IMR-90 (cell line): Measurements from ENCODE around the gene ACTR2. TPM values are rescaled to one million over a fixed set of nuclear protein-coding genes. Genes with fewer than 3 reads are reported as not detected.
A peak's percentile ranks its signal among the peaks of the same experiment; 100 is the strongest.

Source experiments
- ATAC-seq: fragments of 200-7000 bp; cut with Tn5 transposase; 2 replicates; pipeline ENCODE4 v1.9.1; 2020; ENCODE audit warnings: low read depth, mild to moderate bottlenecking, moderate library complexity
- BruUV-seq: library from RNA; stranded (reverse); fragments of 400-500 nt; replicated peaks from 2 replicates; lab custom pipeline; 2021; lab: Mats Ljungman, UMichigan
- CTCF ChIA-PET: fragments of 300-600 bp; formaldehyde crosslinking; extraction: SDS; loops from one replicate; lab custom pipeline; 2021; ENCODE audit warnings: antibody characterized with exemption; lab: Yijun Ruan, JAX
- POLR2A ChIA-PET: fragments of 300-600 bp; sonication (Branson Sonifier 250); formaldehyde crosslinking; loops from one replicate; lab custom pipeline; 2022; ENCODE audit warnings: antibody characterized with exemption; ENCODE audit not compliant: unreplicated experiment; lab: Charles Lee
- DNase-seq: peaks from one replicate; pipeline ENCODE4 v3.0.0; 2013
- H2AFZ ChIP-seq: replicated peaks from 2 replicates; pipeline ENCODE3; 2013; ENCODE audit warnings: low read length, mild to moderate bottlenecking; ENCODE audit not compliant: poor library complexity
- H2AK5ac ChIP-seq: 2 replicates; pipeline ENCODE4 v1.6.1; 2013; ENCODE audit warnings: low read depth, low read length, inconsistent platforms
- H2AK9ac ChIP-seq: replicated peaks from 2 replicates; pipeline ENCODE3; 2013; ENCODE audit warnings: mild to moderate bottlenecking, low read depth, low read length, moderate library complexity; ENCODE audit not compliant: poor library complexity
- H2BK120ac ChIP-seq: 2 replicates; pipeline ENCODE4 v1.6.1; 2013; ENCODE audit warnings: low read depth, low read length, inconsistent platforms
- H2BK15ac ChIP-seq: 3 replicates; pipeline ENCODE4 v1.6.1; 2013; ENCODE audit warnings: low read depth, low read length, inconsistent platforms
- H2BK20ac ChIP-seq: 2 replicates; pipeline ENCODE4 v1.6.1; 2013; ENCODE audit warnings: low read depth, mild to moderate bottlenecking, inconsistent platforms, low read length, moderate library complexity
- H2BK5ac ChIP-seq: 2 replicates; pipeline ENCODE4 v1.6.1; 2013; ENCODE audit warnings: mild to moderate bottlenecking, low read depth, low read length, inconsistent platforms; ENCODE audit not compliant: poor library complexity, severe bottlenecking
- H3K14ac ChIP-seq: replicated peaks from 2 replicates; pipeline ENCODE4 v1.6.1; 2013; ENCODE audit warnings: low read depth, low read length, inconsistent platforms
- H3K18ac ChIP-seq: 2 replicates; pipeline ENCODE4 v1.6.1; 2013; ENCODE audit warnings: low read depth, low read length, control low read depth
- H3K23ac ChIP-seq: 2 replicates; pipeline ENCODE4 v1.6.1; 2013; ENCODE audit warnings: low read depth, low read length, inconsistent platforms
- H3K27ac ChIP-seq: 2 replicates; pipeline ENCODE4 v1.5.1; 2013; ENCODE audit warnings: mild to moderate bottlenecking, control low read depth, low read length; ENCODE audit not compliant: insufficient read depth
- H3K27me3 ChIP-seq: 2 replicates; pipeline ENCODE4 v1.6.1; 2013; ENCODE audit warnings: low read length; ENCODE audit not compliant: control insufficient read depth, insufficient read depth
- H3K36me3 ChIP-seq: 2 replicates; pipeline ENCODE4 v1.6.1; 2013; ENCODE audit warnings: low read length, mixed read lengths; ENCODE audit not compliant: control insufficient read depth, insufficient read depth
- H3K4ac ChIP-seq: 2 replicates; pipeline ENCODE4 v1.6.1; 2013; ENCODE audit warnings: low read depth, low read length, inconsistent platforms
- H3K4me1 ChIP-seq: 2 replicates; pipeline ENCODE4 v1.6.1; 2013; ENCODE audit warnings: low read length, mixed read lengths; ENCODE audit not compliant: control insufficient read depth, insufficient read depth
- H3K4me2 ChIP-seq: 2 replicates; pipeline ENCODE4 v1.6.1; 2013; ENCODE audit warnings: low read depth, mild to moderate bottlenecking, control low read depth, low read length, moderate library complexity
- H3K4me3 ChIP-seq: 2 replicates; pipeline ENCODE4 v1.5.1; 2013; ENCODE audit warnings: low read depth, mild to moderate bottlenecking, control low read depth, low read length, moderate library complexity; ENCODE audit not compliant: insufficient read depth
- H3K56ac ChIP-seq: 2 replicates; pipeline ENCODE4 v1.6.1; 2013; ENCODE audit warnings: low read length, inconsistent platforms; ENCODE audit not compliant: insufficient read depth; ENCODE audit errors: extremely low read depth
- H3K79me1 ChIP-seq, 2 experiments: 2 replicates each; pipeline ENCODE4 v1.6.1; 2013; ENCODE audit warnings: low read length in 2 of 2, inconsistent platforms in 1 of 2, low read depth in 1 of 2
- H3K9ac ChIP-seq: 2 replicates; pipeline ENCODE4 v1.6.1; 2013; ENCODE audit warnings: low read depth, low read length, control low read depth
- H3K9me1 ChIP-seq: 2 replicates; pipeline ENCODE4 v1.6.1; 2013; ENCODE audit warnings: low read length, inconsistent platforms; ENCODE audit not compliant: insufficient read depth
- H3K9me3 ChIP-seq: 2 replicates; pipeline ENCODE4 v1.6.1; 2013; ENCODE audit warnings: low read length; ENCODE audit not compliant: control insufficient read depth, insufficient read depth
- H4K20me1 ChIP-seq: 2 replicates; pipeline ENCODE4 v1.6.1; 2013; ENCODE audit warnings: low read length, inconsistent platforms; ENCODE audit not compliant: insufficient read depth
- H4K5ac ChIP-seq: 2 replicates; pipeline ENCODE4 v1.6.1; 2013; ENCODE audit warnings: mild to moderate bottlenecking, low read depth, low read length, control low read depth
- H4K8ac ChIP-seq, 2 experiments: 2 replicates each; pipeline ENCODE4 v1.6.1; 2013; ENCODE audit warnings: low read depth in 2 of 2, low read length in 2 of 2, control low read depth in 1 of 2, inconsistent platforms in 1 of 2
- H4K91ac ChIP-seq: 2 replicates; pipeline ENCODE4 v1.6.1; 2013; ENCODE audit warnings: low read depth, low read length, inconsistent platforms; ENCODE audit not compliant: insufficient read depth
- BHLHE40 ChIP-seq: fragments of 150-350 bp; IDR thresholded peaks from 2 replicates; pipeline ENCODE4 v1.6.1; 2016; ENCODE audit warnings: mild to moderate bottlenecking, low read depth, low read length
- CEBPB ChIP-seq: IDR thresholded peaks from 2 replicates; pipeline ENCODE4 v1.6.1; 2012; ENCODE audit warnings: low read depth, low read length, improper control_type of control experiment
- CHD1 ChIP-seq: IDR thresholded peaks from 2 replicates; pipeline ENCODE4 v1.6.1; 2012; ENCODE audit warnings: low read depth, low read length, improper control_type of control experiment
- FOS ChIP-seq: fragments of 150-350 bp; IDR thresholded peaks from 2 replicates; pipeline ENCODE4 v1.6.1; 2016; ENCODE audit warnings: low read depth, low read length
- MAZ ChIP-seq: IDR thresholded peaks from 2 replicates; pipeline ENCODE4 v1.6.1; 2012; ENCODE audit warnings: low read depth, mild to moderate bottlenecking, low read length, improper control_type of control experiment, moderate library complexity, borderline replicate concordance
- NFE2L2 ChIP-seq: fragments of 150-350 bp; IDR thresholded peaks from 2 replicates; pipeline ENCODE4 v1.6.1; 2016; ENCODE audit warnings: low read depth, mild to moderate bottlenecking, low read length
- POLR2A ChIP-seq: IDR thresholded peaks from 2 replicates; pipeline ENCODE4 v1.6.1; 2012; ENCODE audit warnings: mild to moderate bottlenecking, low read depth, low read length
- RCOR1 ChIP-seq: IDR thresholded peaks from 2 replicates; pipeline ENCODE4 v1.6.1; 2012; ENCODE audit warnings: mild to moderate bottlenecking, low read length, improper control_type of control experiment; ENCODE audit not compliant: insufficient replicate concordance
- RFX5 ChIP-seq: IDR thresholded peaks from 2 replicates; pipeline ENCODE4 v1.8.0; 2012; ENCODE audit warnings: low read depth, mild to moderate bottlenecking, low read length, moderate library complexity
- SMC3 ChIP-seq: fragments of 150-350 bp; IDR thresholded peaks from 2 replicates; pipeline ENCODE4 v1.6.1; 2016; ENCODE audit warnings: low read depth, mild to moderate bottlenecking, antibody characterized with exemption, low read length, moderate library complexity
- USF2 ChIP-seq: fragments of 150-350 bp; IDR thresholded peaks from 2 replicates; pipeline ENCODE4 v1.6.1; 2017; ENCODE audit warnings: mild to moderate bottlenecking, antibody characterized with exemption, low read length, low read depth
- WGBS, 2 experiments: methylation state at CpG; one replicate each; pipeline versions ENCODE4 v1.1.5 to v1.1.7; 2013; ENCODE audit warnings: missing lambda C conversion rate in 2 of 2; ENCODE audit not compliant: insufficient read length in 1 of 2; ENCODE audit errors: extremely low coverage in 2 of 2; 5-methylcytosine and 5-hydroxymethylcytosine counted together
- dilution Hi-C: fragments of 300-500 bp; cut with HindIII; formaldehyde crosslinking; loops from one replicate; pipeline ENCODE4 v1.14.3; 2018; ENCODE audit warnings: low sequenced_read_pairs; ENCODE audit not compliant: unreplicated experiment
- in situ Hi-C: fragments of 300-500 bp; cut with MboI; formaldehyde crosslinking; loops from 3 replicates; pipeline ENCODE4 v1.14.3; 2019; ENCODE audit warnings: low sequenced_read_pairs, inconsistent platforms, mixed read lengths
- intact Hi-C: fragments of 100-400 bp; cut with micrococcal nuclease; formaldehyde crosslinking; loops from 2 replicates; pipeline ENCODE4 v1.10.0; 2022
- polyA plus RNA-seq, 3 experiments: library from polyadenylated mRNA; depleted of rRNA; stranded (reverse); fragments of >200 nt; gene quantifications; 2 replicates each; pipeline ENCODE4 v1.2.3, GENCODE V29; 2012; ENCODE audit warnings: low replicate concordance in 1 of 3
- total RNA-seq: library from RNA; depleted of rRNA; stranded (reverse); fragments of >200 nt; gene quantifications from 2 replicates; pipeline ENCODE4 v1.2.3, GENCODE V29; 2012

ACTR2 gene
- total and polyA plus RNA-seq, 2 of the 4 experiments (the other 2 are of a cell fraction), result 141 to 205 TPM

- ATAC-seq (peak; percentile 90), DNase-seq (peak; percentile 89)
- peaks cover 23% of the 10 kb centered on the region for H3K4me1 ChIP-seq
- no peaks in the 10 kb centered on the region for H3K36me3 ChIP-seq
- BruUV-seq, result no TSS peak
- peak overlapping the region; percentile 43 for H2AK9ac ChIP-seq
- H3K9me1 ChIP-seq, result peaks cover 27% of the 10 kb centered on the region
- H3K14ac ChIP-seq, result peak overlapping the region; percentile 62
- peak overlapping the region; percentile 77; the same call in 1 of the 2 replicates for H2AK5ac ChIP-seq
- peak overlapping the region; percentile 67 for H2AFZ ChIP-seq
- H4K20me1 ChIP-seq, result peaks cover 18% of the 10 kb centered on the region
- H3K56ac ChIP-seq, result peak overlapping the region; percentile 26; the same call in 1 of the 2 replicates
- peak overlapping the region; percentile 84 for H3K4me2 ChIP-seq
- peak overlapping the region; percentile 88 for H3K4ac ChIP-seq
- peak overlapping the region; percentile 19; the same call in 1 of the 2 replicates for H4K5ac ChIP-seq
- H2BK15ac ChIP-seq, result peak overlapping the region; percentile 43; the same call in 1 of the 3 replicates
- peak overlapping the region; percentile 80 for H3K27ac ChIP-seq
- H3K23ac ChIP-seq, result peak overlapping the region; percentile 81
- in situ Hi-C loops, result no loop called here
- 0% methylated on average over 8 of the region's 20 CpGs; no CpG with 5 or more reads in 1 of the 2 experiments for WGBS, 2 experiments
- ChIA-PET POLR2A (no interaction called here), CTCF (interaction anchor here (0.6 to 2.0 kb wide), 3 partner anchors 120 to 1567 kb away, joined by 3 to 7 read pairs (median 5); no protein-coding TSS in a partner anchor)
- intact Hi-C loops, result loop anchor here (1.0 kb wide), 1 partner anchor 130 kb away; no protein-coding TSS in a partner anchor
- H2BK5ac ChIP-seq, result peak overlapping the region; percentile 77
- peak overlapping the region; percentile 12; the same call in 1 of the 2 replicates for H3K4me3 ChIP-seq
- no peaks in the 10 kb centered on the region for H3K27me3 ChIP-seq
- peak overlapping the region; percentile 26 for H3K18ac ChIP-seq
- H2BK20ac ChIP-seq, result peak overlapping the region; percentile 80
- TF ChIP-seq RFX5 (no peak), FOS (peak; percentile 30; the same call in 1 of the 2 replicates), CHD1 (no peak), CEBPB (0 out of 2 replicates have a peak, but pooled peaks have one; percentile 31), BHLHE40 (no peak; the same call in 1 of the 2 replicates), NFE2L2 (no peak), USF2 (no peak), POLR2A (peak; percentile 27; the same call in 1 of the 2 replicates), SMC3 (0 out of 2 replicates have a peak, but pooled peaks have one; percentile 1), RCOR1 (no peak), MAZ (peak; percentile 59; the same call in 1 of the 2 replicates)
- H3K79me1 ChIP-seq, result peaks cover 0 to 9% of the 10 kb centered on the region in 2 experiments; a peak in 1 of 4 replicates
- peak overlapping the region; percentile 62 for H3K9ac ChIP-seq
- H2BK120ac ChIP-seq, result peak overlapping the region; percentile 63
- peak overlapping the region; percentile 12 to 41; a peak in 3 of 4 replicates for H4K8ac ChIP-seq
- dilution Hi-C loops, result no loop called here
- H4K91ac ChIP-seq, result peak overlapping the region; percentile 69
- no peaks in the 10 kb centered on the region for H3K9me3 ChIP-seq
Measured at GRCh38 chr2:65300761-65301711, 73.4 kb downstream of the ACTR2 start.
